AG09309 (cell line): Measurements from ENCODE around the gene FILIP1.

ENCODE experiments used
- DNase-seq: peaks from one replicate; pipeline ENCODE4 v3.0.0-alpha.2; 2010; ENCODE audit warnings: low read depth
- H3K4me3 ChIP-seq: 2 replicates; pipeline ENCODE4 v1.5.1; 2011; ENCODE audit warnings: mild to moderate bottlenecking, low read depth, low read length, moderate library complexity; ENCODE audit not compliant: control insufficient read depth
- TF ChIP-seq, protein P1 (sequence below): IDR thresholded peaks from 2 replicates; pipeline ENCODE4 v1.5.1; 2011; ENCODE audit warnings: mild to moderate bottlenecking, low read depth, low read length, inconsistent platforms; ENCODE audit not compliant: insufficient read depth, control insufficient read depth; ENCODE audit errors: missing control alignments

FILIP1 gene

DNA sequence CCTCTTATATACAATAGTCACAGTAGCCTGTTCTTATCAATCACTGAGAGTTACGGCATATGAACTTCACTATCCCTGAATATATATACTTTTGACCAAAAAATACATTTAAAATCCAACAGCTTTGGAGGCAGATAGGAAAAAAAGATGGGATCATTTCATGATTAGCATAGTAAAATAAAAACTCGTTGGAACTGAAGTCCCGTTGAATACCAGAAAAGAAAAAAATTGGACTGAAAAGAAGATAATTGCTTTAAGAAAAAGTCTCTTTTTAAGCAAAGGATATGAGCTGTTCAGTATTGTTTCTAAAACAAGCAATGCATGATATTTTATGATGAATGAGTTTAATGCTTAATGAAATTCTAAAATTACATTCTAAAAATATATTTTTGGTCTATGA is 4.4 kb upstream of the FILIP1 start:
- no peak overlapping the region for H3K4me3 ChIP-seq
- TF ChIP-seq, protein P1, sequence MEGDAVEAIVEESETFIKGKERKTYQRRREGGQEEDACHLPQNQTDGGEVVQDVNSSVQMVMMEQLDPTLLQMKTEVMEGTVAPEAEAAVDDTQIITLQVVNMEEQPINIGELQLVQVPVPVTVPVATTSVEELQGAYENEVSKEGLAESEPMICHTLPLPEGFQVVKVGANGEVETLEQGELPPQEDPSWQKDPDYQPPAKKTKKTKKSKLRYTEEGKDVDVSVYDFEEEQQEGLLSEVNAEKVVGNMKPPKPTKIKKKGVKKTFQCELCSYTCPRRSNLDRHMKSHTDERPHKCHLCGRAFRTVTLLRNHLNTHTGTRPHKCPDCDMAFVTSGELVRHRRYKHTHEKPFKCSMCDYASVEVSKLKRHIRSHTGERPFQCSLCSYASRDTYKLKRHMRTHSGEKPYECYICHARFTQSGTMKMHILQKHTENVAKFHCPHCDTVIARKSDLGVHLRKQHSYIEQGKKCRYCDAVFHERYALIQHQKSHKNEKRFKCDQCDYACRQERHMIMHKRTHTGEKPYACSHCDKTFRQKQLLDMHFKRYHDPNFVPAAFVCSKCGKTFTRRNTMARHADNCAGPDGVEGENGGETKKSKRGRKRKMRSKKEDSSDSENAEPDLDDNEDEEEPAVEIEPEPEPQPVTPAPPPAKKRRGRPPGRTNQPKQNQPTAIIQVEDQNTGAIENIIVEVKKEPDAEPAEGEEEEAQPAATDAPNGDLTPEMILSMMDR = no peak
- no peak for DNase-seq

DNA sequence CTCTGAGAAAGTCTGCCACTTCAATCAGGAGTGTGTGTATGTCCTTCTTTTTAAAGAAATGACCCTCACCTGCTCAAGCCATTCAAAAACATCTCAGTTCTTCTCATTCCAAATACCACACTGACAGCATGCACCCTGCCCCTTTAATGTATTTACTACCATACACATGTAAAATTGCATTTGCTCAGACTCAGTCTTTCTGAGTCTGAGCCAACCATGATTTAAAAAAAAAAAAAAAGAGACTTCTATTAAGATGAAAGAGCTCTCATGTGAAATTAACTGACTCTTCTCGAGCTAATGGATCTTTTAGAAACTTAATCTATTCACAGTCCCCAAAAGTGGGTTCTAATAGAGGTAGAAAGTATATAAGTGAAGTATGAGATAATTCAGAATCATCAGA is 1.4 kb upstream of the FILIP1 start:
- H3K4me3 ChIP-seq = no peak overlapping the region
- TF ChIP-seq, protein P1 = no peak
- DNase-seq = no peak

DNA sequence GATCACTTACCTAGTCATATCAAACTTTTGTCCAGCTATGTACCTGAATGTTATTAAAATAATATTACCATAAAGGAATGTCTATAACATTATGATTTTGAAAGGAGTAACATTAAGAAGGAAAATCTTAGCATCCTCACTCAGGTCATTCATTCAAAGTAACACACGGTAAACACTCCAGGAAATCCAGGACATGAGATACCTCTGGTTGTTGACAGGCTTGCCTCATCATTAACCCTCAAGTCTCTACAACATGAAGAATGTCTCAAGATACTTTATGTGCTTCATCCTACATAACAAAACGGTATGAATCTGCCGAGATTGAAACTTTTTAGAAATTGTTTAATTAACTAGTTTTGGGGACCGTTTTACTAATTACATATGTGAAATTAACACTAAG is 690 bp upstream of the FILIP1 start:
- no peak overlapping the region for H3K4me3 ChIP-seq
- DNase-seq = no peak
- TF ChIP-seq, protein P1 = no peak

DNA sequence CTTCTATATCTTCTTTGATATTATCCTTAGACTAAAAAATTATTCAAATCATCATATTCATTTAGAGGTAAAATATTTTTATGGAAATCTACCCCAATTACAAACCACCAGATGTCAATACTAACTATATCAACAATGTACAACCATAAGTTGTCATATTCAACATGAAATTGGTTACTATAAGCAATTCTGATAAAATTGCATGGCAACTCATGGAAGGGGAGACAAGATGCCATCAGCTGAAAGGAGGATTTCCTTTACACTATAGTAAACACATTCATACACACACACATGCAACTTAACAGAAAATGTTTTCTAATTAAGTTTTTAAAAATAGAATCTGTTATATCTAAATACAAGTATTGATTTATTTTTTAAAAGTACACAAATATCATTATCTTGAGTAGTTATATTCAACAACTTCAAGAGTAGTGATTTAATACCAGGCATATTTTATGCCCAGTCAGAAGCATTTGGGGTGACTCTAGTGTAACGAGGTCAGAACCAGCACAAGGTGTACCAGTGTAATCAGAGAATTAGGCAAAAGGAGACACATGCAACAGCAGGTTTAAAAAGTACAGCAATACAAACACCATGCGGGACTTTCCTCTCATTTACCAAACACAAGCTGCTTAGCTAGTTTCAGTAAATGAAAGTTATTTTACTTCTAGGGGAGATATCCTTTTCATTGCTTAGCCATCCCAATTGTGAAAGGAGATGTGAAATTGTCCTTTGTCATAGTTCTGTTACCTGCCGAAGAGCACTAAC is 1.0 kb downstream of the FILIP1 start:
- no peak for DNase-seq
- H3K4me3 ChIP-seq = no peak overlapping the region
- TF ChIP-seq, protein P1 = no peak

DNA sequence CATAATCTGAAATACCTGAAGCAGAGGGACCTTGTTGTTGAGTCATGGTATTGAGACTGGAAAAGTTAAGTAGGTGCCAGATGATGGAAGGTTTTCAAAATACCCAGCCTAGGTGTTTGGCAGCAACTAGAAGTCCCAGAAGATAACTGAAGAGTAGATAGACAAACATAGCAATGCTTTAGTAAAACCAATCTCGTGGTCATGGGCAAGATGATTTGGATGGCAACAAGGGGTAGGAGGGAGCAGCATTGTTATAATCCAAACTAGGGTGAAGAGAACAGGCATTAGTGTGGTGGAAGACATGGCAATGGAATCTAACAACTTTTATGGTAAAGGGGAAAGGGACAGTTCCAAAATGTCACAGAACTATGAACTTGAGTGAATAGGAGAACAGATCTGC is 2.3 kb downstream of the FILIP1 start:
- DNase-seq = no peak
- TF ChIP-seq, protein P1 = no peak
- H3K4me3 ChIP-seq = no peak overlapping the region

DNA sequence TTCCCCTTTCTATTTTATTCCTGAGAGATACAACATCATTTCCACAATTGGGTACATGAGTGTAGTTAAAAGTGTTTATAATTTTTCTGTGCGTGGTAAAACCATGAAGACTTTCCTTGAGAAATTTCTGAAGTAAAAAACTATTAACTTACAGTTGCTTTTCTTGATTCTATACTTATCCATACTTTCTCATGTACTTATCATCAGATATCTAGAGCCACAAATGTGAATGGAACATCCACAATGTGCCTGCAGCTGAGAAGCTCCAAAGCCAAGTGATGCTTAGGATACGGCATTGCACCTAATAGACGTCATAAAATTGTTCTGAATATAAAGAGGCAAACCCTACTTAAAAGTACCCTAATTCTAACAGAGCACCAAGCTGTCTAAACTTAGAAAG is 2.9 kb downstream of the FILIP1 start:
- no peak for DNase-seq
- TF ChIP-seq, protein P1 = no peak
- H3K4me3 ChIP-seq = no peak overlapping the region

DNA sequence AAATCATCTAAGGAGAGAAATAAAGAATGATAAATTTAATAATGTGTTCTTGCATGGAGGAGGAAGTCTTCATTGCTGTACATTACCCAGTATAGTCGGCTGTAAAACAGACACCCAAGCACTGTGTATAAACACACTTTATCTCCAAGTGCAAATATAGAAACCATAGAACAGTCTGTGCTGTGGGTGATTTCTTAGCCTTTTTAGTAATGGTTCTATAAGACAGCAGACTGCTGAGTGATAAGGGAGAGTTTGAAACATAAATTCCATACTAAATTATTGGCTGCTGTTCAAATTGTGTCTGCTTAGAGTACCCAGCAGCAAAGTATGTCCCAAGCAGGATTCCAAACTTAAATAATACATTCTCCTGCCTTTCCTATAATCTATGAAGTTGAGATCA is 4.6 kb downstream of the FILIP1 start:
- TF ChIP-seq, protein P1 = no peak
- H3K4me3 ChIP-seq = no peak overlapping the region
- no peak for DNase-seq
